ENCODE results near the gene USF3.
A peak's percentile ranks its signal among the peaks of the same experiment; 100 is the strongest.

Gene USF3

GRCh38 chr3:113625834-113626233, 70.6 kb downstream of the USF3 start:
- DNase-seq (ENCODE audit: low read depth) = no peak
- TF ChIP-seq, protein P1, sequence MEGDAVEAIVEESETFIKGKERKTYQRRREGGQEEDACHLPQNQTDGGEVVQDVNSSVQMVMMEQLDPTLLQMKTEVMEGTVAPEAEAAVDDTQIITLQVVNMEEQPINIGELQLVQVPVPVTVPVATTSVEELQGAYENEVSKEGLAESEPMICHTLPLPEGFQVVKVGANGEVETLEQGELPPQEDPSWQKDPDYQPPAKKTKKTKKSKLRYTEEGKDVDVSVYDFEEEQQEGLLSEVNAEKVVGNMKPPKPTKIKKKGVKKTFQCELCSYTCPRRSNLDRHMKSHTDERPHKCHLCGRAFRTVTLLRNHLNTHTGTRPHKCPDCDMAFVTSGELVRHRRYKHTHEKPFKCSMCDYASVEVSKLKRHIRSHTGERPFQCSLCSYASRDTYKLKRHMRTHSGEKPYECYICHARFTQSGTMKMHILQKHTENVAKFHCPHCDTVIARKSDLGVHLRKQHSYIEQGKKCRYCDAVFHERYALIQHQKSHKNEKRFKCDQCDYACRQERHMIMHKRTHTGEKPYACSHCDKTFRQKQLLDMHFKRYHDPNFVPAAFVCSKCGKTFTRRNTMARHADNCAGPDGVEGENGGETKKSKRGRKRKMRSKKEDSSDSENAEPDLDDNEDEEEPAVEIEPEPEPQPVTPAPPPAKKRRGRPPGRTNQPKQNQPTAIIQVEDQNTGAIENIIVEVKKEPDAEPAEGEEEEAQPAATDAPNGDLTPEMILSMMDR (IDR thresholded peaks at IDR 0.05; ENCODE audit: control insufficient read depth, insufficient read depth, low read depth, low read length, missing control alignments) = no peak
- H3K4me3 ChIP-seq (ENCODE audit: control insufficient read depth, low read depth, low read length) = no peak overlapping the region

DNA sequence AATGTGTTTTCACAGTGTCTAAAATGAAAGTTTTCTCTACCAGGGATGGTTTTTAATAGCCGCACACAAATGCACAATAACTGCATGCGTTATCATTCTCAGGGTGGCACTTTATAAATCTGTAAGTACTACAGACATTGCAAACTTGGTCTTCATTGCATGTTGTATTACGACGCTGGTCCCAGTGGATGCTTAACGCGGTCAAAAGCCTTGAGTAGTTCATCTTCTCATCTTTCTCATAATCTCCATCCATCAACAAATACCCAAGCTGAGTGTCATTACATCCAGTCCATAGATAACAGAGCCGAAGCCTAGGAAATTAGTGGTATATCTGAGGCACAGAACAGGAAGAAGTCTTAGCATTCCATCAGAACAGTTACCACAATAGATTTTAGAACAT, 72.6 kb downstream of the USF3 start:
- DNase-seq (ENCODE audit: low read depth) = no peak
- TF ChIP-seq, protein P1 (IDR thresholded peaks at IDR 0.05; ENCODE audit: control insufficient read depth, insufficient read depth, low read depth, low read length, missing control alignments) = no peak
- no peak overlapping the region for H3K4me3 ChIP-seq (ENCODE audit: control insufficient read depth, low read depth, low read length)

DNA sequence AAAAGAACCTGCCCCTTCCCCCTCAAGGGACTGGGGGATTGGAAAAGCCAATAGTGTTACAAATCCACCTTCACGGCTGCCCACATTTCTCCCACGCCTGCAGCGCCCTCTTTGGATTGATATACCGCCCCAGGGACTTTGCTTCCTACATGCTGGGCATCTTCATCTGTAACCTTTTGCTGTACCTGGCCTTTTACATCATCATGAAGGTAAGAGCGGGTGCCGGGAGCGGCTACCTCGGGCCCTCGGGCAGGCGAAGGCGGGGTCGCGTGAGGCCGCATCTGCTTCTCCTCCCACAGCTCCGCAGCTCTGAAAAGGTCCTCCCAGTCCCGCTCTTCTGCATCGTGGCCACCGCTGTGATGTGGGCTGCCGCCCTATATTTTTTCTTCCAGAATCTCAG, 73.1 kb downstream of the USF3 start:
- no peak overlapping the region for H3K4me3 ChIP-seq (ENCODE audit: control insufficient read depth, low read depth, low read length)
- no peak for DNase-seq (ENCODE audit: low read depth)
- TF ChIP-seq, protein P1 (IDR thresholded peaks at IDR 0.05; ENCODE audit: control insufficient read depth, insufficient read depth, low read depth, low read length, missing control alignments) = peak; percentile 21

GRCh38 chr3:113620091-113620490, 76.4 kb downstream of the USF3 start:
- no peak for DNase-seq (ENCODE audit: low read depth)
- TF ChIP-seq, protein P1 (IDR thresholded peaks at IDR 0.05; ENCODE audit: control insufficient read depth, insufficient read depth, low read depth, low read length, missing control alignments) = no peak
- H3K4me3 ChIP-seq (ENCODE audit: control insufficient read depth, low read depth, low read length) = no peak overlapping the region

GRCh38 chr3:113617726-113618125, 78.7 kb downstream of the USF3 start:
- DNase-seq (ENCODE audit: low read depth) = no peak
- no peak overlapping the region for H3K4me3 ChIP-seq (ENCODE audit: control insufficient read depth, low read depth, low read length)
- TF ChIP-seq, protein P1 (IDR thresholded peaks at IDR 0.05; ENCODE audit: control insufficient read depth, insufficient read depth, low read depth, low read length, missing control alignments) = no peak

- TF ChIP-seq, protein P1 (IDR thresholded peaks at IDR 0.05; ENCODE audit: control insufficient read depth, insufficient read depth, low read depth, low read length, missing control alignments) = no peak
- H3K4me3 ChIP-seq (ENCODE audit: control insufficient read depth, low read depth, low read length) = no peak overlapping the region
- DNase-seq (ENCODE audit: low read depth) = no peak
Observed at GRCh38 chr3:113615976-113616375, 80.5 kb downstream of the USF3 start.

DNA sequence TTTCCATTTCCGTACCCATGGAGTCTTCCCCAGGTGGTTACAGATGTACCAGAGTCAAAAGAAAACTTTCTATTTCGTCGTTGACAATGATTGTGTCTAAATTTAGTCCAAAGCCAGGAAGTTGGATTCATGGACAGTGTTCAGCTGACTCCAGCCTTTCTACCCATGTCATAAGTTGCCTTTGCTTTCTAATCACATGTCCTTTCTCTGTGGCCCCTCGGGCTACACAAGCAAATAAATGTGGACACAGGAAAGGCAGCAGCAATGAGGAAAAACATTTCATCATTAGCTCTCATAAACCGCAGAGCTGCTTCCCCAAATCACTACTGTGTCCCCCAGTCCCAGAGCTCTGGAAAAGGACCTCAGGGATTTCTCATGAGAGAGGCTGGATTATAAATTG, 82.0 kb downstream of the USF3 start:
- TF ChIP-seq, protein P1 (IDR thresholded peaks at IDR 0.05; ENCODE audit: control insufficient read depth, insufficient read depth, low read depth, low read length, missing control alignments) = no peak
- no peak overlapping the region for H3K4me3 ChIP-seq (ENCODE audit: control insufficient read depth, low read depth, low read length)
- DNase-seq (ENCODE audit: low read depth) = no peak

Data from AG09309 (cell line).